Pulmonary artery endothelial cell (primary cell): Measurements from ENCODE around the gene SLC2A4. TPM values are rescaled to one million over a fixed set of nuclear protein-coding genes. Genes with fewer than 3 reads are reported as not detected.
"Not testable (repeated sequence)": the region's sequence is repeated elsewhere in the genome, so short reads cannot be mapped to it uniquely, and the experiment has no call there.

Experiments used
- DNase-seq: peaks from one replicate; pipeline ENCODE4 v3.0.0-alpha.2; 2011; ENCODE audit warnings: low read depth, low spot score
- total RNA-seq: library from RNA; depleted of rRNA; stranded (reverse); fragments of >200 nt; gene quantifications from 2 replicates; pipeline ENCODE4 v1.2.3, GENCODE V29; 2014

SLC2A4 gene
- total RNA-seq, 1 donor from 2014 or later, result 0.07 TPM

DNA sequence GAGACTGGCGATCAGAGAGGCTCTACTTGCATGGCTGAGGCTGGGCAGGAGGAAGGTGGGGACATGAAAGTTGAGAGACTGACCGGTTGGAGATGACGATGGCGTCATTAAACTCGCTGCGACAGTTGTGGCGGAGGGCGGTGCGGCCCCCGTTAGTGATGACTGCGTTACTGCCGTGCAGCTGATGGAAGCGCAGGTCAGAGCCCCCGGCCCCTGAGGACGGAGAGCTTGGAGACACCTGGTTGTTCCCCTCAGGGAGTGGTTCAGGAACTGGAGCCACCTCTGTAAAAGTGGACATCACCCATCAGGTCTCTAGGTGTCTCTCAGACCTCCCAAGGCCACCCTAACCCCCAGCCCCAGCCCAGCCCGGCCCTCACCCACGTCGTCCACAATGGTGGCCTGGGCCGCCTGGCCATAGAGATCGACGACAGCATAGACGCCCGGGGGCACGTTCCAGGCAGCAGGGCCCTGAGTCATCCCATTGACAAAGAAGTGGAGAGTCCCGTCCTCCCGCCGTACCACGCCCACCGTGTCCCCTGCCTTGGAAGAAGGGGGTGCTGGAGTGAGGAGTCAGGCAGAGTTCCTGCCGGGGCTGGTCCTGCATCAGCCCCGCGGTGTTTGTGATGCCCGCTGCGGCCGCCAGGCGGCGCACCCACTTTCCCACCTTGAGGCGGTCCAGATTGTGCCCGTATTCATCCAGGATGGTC, 42.4 kb downstream of the SLC2A4 start:
- DNase-seq, result no peak

DNA sequence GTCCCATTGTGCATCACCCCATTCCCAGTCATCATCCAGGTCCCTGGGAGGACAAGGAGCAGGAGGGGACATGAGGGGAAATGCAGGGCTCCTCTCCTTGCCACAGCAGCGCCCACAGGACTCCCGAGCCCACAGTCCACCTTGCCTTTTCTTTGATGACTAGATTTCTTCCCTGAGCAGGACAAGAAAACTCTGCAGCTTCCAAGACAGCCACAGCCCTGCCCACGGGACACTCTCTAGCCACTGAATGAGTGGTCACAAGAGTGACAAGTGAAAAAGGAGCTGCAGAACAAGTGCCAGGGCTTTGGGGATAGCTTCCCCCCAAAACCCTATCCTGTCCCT, 42.9 kb downstream of the SLC2A4 start:
- no peak for DNase-seq

DNA sequence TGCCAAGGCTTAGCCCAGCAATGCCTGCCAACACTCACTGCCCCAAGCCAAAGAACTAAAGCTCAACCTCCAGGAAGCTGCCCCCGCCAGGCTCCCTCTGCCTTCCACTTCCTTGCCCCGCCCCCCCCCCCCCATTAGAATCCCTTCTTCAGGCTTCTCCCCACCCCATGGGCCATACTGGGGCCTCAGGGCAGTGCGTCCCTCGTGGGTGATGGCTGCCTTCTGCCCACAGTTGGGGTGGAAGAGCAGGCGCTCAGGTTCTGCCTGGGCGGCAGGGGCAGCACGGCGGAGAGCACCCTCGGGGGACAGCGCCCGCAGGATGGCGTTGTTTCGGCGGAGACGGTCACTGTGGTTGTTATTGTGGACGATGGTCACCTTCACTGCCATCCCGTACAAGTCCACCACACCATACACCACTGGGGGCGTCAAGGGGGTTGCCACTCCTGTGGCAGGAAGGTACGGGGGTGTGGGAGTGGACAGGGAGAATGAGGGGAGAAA, 43.6 kb downstream of the SLC2A4 start:
- DNase-seq, result no peak

DNA sequence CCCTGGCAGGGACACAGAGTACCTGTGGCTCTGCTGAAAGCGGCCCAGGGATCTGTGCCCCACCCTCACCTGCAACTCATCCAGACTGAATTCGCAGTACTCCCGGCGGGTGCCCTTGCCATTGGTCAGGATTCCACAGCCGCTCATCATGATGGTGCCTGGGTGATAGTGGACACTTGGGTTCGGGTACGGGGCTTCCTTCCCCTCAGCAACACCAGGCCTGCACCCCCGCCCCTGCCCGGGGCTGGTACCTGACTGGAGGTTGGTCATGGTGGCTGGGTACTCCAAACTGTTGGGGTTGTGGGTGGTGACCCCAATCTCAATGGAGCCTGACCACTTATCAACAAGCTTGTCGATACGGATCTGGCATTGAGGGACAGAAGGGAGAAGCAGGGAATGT, 44.7 kb downstream of the SLC2A4 start:
- DNase-seq, result no peak

DNA sequence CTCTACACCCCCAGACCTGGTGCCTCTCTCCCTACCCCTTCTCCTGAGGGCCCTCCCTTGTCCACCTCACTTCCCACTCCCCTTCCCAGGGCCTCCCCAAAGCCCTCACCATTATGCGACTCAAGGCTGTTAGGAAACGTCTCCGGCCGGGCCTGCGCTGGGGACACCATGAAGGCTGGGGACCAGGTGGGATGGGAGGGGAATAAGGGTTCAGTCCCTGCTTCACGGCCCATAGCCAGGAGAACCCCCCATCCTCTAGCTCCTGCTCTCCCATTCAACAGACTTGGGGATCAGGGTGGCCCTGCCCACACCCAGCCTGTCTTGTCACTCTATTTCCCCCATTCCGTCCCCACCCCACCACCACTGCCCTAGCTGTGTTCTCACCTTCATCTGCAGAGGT, 45.5 kb downstream of the SLC2A4 start:
- DNase-seq, result no peak

DNA sequence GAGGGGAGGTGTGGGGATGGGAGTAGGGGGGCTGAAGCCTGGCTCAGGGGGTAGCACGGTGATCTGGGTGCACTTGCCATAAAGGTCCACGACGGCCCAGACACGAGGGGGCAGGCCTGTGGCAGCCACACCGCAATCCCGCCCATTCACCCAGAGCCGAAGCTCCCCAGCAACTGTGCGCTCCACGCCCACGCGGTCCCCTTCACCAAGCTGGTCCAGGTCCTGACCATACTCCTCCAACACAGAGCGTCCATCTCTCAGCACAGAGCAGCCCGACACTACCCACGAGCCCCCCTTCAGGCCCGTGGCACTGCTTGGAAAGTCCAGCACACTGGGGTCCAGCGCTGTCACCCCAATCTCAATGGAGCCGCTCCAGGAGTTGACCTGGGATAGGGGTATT, 46.0 kb downstream of the SLC2A4 start:
- no peak for DNase-seq

DNA sequence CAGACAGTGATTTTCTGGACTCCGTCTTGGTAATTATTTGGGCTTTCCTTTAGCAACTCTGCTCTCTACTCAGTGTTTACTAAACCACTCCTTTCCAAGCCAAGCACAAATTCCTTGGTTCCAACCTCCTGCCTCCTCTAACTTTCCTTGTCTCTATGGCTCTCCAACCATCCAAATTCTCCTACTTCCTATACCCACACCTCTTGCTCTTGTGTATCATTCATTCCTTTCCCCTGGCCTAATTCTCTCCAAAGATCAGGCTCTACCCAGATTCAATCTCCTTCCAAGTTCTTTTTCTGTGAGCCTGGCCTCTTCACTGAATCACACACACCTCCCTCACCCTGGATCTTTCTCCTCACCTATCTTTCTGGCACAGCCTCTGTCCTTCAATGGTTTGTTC, 46.5 kb downstream of the SLC2A4 start:
- DNase-seq, result no peak

DNA sequence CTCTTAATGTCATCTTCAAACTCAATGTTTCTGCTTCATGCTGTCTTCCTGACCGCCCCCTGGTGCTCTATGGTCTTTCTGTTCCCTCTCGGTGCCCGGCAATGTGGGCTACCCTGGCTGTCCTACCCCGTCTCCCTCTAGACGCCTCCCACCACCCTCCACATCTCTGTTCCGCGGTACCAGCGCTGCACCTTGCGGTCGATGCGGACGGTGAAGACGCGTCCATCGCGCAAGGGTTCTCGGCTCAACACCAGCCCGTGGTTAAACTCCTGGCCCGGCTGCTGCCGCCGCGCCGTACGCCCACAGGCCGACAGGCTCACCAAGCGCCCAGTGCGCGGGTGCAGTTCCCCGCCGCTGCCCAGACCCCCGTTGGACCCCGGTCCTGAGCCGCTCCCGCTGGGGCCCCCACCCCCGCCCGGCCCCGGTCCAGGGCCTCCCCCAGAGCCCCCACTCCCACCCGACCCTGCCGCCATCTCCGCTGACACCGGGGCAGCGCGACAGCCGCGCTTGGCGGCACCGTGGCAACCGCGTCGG, 47.4 kb downstream of the SLC2A4 start, which contains the start of gene NEURL4:
Gene NEURL4, minus strand, starts transcription at position 496 of the 534 bp plus-strand sequence. Its CDS starts 23 bp downstream, at position 473.
- no peak for DNase-seq

DNA sequence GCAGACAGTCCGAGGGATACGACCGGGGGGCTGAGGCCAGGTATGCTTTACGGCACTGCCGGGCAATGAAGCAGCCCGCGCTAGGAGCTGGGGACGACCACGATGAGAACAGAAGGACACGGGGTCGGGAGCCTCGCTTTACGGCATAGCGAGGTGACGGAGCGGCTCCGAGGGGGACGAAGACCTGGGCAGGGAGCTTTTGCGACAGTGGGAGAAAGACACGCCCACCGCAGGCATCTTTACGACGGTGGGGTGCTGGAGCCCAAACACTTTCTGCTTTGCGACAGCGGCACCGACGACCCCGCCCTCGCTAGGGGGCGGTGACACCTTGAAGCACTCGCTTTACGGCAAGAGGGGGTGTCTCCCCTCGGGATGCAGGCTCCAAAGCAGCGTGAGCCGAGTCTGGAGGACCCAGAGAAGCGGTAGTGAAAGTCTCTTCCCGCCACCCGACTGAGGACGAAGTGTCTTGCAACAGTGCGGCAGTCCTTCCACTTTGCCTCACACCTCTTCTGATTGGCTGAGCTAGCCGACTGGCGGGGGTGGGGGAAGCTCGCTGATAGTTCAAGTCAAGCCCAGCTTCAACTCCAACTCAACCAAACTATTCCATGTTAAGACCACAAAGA, 48.0 kb downstream of the SLC2A4 start:
- peak; percentile 96 for DNase-seq

DNA sequence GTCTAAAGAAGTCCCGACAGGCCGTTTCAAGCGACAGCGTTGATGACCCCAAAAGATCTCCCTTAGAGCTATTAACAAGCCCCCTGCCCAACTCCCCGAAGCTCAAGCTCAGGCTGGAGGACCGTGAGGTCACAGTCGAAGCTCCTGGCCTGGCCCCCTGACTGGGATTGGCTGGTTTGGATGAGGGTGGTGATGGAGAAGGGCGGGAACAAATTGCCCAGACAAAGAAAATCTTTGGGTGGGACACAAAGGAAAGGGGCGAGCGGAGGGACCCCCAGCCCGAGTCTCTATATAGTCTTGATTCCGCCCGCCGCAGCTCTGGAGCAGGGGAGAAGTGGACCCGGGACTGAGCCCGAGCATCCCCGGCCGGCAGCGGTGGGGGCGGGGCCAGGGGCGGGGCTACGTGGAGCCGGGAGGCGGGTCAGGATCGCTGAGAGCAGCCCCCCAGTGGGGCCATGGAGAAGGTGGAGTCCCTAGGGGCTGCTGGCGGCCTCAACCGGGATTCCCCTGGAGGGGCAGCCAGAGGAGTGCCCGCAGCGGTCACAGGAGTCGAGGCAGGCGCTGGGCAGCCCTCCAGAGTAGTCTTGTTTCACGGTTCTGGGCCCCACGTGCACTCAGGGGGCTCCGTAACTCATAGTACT, 48.6 kb downstream of the SLC2A4 start:
- DNase-seq, result peak; percentile 40

DNA sequence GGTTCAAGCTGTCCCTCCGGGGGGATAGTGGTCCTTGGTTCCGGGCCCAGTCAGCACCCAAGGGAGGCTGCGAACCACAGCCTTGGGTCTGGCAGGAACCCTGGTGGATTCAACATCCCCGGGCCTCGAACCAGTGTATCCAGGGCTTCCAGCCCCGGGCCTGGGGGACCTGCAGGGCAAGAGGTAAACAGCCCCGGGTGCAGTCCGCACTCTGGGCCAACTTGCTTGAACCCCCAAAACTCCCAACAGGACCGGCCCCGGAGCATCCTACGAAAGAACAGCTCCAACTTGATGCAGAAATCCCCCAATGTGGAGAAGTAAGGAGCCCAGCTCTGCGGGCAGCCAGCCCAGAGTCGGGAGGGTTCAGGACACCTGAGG, 49.1 kb downstream of the SLC2A4 start:
- no peak for DNase-seq

DNA sequence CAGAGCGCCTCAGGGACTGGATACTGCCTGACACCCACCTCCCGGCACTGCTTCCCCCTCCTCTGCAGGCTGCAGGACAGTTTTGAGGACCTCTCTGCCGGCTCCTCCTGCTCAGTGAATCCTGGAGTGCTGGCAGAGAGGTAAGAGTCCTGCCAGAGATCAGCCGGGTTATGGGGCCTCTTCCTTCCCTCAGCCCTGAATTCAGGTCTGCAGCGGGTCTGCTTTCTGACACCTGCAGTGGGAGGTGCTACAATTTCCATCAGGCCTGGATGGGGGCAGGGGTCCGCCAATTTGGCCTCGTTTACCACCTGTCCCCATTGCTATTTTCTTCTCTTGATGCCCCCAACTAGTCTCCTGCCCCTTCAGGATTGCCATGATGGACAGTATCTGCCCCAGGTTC, 50.6 kb downstream of the SLC2A4 start:
- no peak for DNase-seq

DNA sequence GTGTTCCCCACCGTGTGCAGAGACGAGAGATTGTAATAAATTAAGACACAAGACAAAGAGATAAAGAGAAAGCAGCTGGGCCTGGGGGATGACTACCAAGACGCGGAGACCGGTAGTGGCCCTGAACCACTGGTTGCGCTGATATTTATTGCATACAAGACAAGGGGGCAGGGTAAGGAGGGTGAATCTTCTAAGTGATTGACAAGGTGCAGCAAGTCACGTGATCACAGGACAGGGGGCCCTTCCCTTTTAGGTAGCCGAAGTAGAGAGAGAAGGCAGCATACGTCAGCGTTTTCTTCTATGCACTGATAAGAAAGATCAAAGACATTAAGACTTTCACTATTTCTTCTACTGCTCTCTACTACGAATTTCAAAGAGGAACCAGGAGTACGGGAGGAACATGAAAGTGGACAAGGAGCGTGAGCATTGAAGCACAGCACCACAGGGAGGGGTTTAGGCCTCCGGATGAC, 51.1 kb downstream of the SLC2A4 start:
- DNase-seq, result not testable (repeated sequence)

DNA sequence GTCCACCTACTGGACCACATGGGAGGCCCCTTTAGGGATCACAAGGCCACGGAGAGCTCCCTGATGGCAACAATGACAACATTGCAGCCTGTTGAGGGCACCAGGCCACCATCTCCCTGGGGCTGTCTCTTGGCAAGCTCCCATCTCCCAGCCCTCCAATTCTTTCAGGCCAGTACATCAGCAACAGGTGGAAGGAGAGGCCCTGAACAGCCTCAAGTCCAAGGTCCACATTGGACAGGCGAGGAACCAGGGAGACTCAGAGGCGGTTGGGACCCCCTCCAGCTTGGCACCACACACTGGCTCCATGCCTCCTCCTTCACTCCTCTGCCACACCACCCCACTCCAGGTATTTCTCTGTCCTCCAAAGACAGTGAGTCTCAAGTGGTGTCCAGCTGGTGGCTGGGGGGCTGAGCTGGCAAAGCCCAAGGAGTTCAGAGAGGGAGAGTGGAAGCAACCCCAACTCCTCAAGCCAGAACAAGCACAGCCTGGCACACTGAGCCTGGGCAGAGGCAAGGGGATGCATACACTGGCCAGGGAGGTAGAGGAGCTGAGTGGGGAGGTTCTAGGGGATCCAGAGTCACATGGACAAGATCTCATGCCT, 53.5 kb downstream of the SLC2A4 start:
- no peak for DNase-seq

DNA sequence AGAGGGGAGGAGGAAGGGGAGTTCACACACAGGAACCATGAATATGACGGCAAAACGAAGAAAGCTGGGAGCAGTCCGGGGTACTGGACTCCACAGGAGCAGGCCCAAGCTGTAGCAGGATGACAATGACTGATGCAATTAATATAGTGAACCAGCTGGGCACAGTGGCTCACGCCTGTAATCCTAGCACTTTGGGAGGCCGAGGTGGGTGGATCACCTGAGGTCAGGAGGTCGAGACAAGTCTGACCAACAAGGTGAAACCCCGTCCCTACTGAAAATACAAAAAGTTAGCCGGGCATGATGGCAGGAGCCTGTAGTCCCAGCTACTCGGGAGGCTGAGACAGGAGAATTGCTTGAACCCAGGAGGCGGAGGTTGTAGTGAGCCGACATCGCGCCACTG, 54.2 kb downstream of the SLC2A4 start:
- not testable (repeated sequence) for DNase-seq

DNA sequence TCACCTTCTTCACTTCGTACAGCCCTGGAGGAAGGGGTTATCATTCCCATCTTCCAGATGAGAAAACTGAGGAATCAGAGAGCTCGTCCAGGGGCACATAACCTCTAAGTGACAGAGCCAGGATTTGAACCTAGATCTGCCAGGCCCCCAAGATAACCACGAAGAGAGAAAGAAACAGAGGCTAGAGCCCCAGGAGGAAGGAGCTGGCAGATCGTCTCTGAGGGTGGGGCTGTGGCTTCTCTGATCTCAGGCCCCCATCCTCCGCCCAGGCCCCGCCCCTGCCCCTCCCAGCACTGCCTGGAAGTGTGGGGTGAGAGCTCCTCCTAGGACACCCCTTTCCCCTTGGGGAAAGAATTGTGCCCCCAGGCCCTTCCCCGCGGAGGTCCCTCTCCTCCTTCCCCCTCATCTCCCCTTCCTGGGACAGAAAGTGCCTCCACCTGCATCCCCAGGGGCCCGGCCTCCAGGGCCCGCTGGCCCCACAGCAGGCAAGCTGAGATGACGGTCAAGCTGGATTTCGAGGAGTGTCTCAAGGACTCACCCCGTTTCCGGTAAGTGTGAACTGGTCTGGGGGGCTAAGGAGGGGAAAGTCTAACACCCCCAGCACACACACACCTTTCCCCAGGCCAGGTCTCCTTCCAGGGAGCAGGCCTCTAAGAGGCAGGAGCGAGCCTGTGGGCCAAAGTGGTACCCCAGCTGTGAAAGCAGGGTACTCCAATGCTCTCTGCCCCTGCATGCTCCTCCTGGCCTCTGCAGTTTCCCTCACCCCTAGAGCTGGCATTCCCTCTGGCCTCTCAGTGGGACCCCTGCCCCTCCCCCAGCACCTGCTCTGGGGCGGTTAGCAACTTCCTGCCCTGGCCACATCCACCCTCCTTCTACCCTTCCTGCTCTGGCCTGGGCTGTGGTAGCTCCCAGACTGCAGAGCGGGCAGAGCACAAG, 55.0 kb downstream of the SLC2A4 start, which contains the start of gene ACAP1:
Gene ACAP1, plus strand, starts transcription at position 290 of the 936 bp plus-strand sequence. Its CDS starts 206 bp downstream, at position 496.
- DNase-seq, result no peak

DNA sequence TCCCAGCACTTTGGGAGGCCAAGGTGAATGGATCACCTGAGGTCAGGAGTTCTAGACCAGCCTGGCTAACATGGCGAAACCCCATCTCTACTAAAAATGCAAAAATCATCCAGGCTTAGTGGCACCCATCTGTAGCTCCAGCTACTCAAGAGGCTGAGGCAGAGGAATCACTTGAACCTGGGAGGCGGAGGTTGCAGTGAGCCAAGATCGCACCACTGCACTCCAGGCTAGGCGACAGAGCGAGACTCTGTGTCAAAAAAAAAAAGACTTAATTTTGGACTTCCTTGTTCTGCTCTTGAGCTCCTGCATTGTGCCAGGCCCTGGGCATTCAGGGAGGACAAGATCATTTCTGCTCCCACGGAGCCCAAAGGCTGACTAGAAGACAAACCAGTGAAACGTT, 56.1 kb downstream of the SLC2A4 start:
- DNase-seq, result not testable (repeated sequence)
